NCI-H446 treated with DMSO at 0.1 percent for 48 hours (cell line): ENCODE measurements around the gene S1PR5.

Experiments
- DNase-seq: peaks from one replicate; lab custom pipeline; 2025; lab: John Stamatoyannopoulos, UW

S1PR5 gene

GRCh38 chr19:10467104-10467706 lies 50.0 kb downstream of the S1PR5 start:
- no peak for DNase-seq

GRCh38 chr19:10464456-10464855 lies 52.8 kb downstream of the S1PR5 start:
- DNase-seq, result no peak
